Measurements from ENCODE around the gene DPH2.

DNA sequence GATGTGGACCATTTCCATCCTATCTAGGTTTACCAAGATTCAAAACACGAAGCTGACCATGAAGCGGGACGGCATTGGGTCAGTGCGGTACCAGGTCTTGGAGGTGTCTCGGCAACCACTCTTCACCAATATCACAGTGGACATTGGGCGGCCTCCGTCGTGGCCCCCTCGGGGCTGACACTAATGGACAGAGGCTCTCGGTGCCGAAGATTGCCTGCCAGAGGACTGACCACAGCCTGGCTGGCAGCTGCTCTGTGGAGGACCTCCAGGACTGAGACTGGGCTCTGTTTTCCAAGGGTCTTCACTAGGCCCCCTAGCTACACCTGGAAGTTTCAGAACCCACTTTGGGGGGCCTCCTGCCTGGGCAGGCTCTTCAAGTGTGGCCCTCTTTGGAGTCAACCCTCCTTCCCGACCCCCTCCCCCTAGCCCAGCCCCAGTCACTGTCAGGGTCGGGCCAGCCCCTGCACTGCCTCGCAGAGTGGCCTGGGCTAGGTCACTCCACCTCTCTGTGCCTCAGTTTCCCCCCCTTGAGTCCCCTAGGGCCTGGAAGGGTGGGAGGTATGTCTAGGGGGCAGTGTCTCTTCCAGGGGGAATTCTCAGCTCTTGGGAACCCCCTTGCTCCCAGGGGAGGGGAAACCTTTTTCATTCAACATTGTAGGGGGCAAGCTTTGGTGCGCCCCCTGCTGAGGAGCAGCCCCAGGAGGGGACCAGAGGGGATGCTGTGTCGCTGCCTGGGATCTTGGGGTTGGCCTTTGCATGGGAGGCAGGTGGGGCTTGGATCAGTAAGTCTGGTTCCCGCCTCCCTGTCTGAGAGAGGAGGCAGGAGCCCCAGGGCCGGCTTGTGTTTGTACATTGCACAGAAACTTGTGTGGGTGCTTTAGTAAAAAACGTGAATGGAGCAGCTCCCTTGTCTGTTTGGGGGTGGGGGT is 20.7 kb downstream of the DPH2 start:
- TF ChIP-seq, protein P1, sequence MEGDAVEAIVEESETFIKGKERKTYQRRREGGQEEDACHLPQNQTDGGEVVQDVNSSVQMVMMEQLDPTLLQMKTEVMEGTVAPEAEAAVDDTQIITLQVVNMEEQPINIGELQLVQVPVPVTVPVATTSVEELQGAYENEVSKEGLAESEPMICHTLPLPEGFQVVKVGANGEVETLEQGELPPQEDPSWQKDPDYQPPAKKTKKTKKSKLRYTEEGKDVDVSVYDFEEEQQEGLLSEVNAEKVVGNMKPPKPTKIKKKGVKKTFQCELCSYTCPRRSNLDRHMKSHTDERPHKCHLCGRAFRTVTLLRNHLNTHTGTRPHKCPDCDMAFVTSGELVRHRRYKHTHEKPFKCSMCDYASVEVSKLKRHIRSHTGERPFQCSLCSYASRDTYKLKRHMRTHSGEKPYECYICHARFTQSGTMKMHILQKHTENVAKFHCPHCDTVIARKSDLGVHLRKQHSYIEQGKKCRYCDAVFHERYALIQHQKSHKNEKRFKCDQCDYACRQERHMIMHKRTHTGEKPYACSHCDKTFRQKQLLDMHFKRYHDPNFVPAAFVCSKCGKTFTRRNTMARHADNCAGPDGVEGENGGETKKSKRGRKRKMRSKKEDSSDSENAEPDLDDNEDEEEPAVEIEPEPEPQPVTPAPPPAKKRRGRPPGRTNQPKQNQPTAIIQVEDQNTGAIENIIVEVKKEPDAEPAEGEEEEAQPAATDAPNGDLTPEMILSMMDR (IDR thresholded peaks at IDR 0.05): no peak
- no peak for TF ChIP-seq POLR2A (IDR thresholded peaks at IDR 0.05)
- TF ChIP-seq POLR2AphosphoS5 (IDR thresholded peaks at IDR 0.05): no peak

Measured in sigmoid colon (tissue), 4 donors.